IMR-90 (cell line): ENCODE data around the gene HEYL. TPM values are rescaled to one million over a fixed set of nuclear protein-coding genes. Genes with fewer than 3 reads are reported as not detected.
A peak's percentile ranks its signal among the peaks of the same experiment; 100 is the strongest.

Experiments
- ATAC-seq: fragments of 200-7000 bp; cut with Tn5 transposase; 2 replicates; pipeline ENCODE4 v1.9.1; 2020; ENCODE audit warnings: low read depth, mild to moderate bottlenecking, moderate library complexity
- BruUV-seq: library from RNA; stranded (reverse); fragments of 400-500 nt; replicated peaks from 2 replicates; lab custom pipeline; 2021; lab: Mats Ljungman, UMichigan
- CTCF ChIA-PET: fragments of 300-600 bp; formaldehyde crosslinking; extraction: SDS; loops from one replicate; lab custom pipeline; 2021; ENCODE audit warnings: antibody characterized with exemption; lab: Yijun Ruan, JAX
- POLR2A ChIA-PET: fragments of 300-600 bp; sonication (Branson Sonifier 250); formaldehyde crosslinking; loops from one replicate; lab custom pipeline; 2022; ENCODE audit warnings: antibody characterized with exemption; ENCODE audit not compliant: unreplicated experiment; lab: Charles Lee
- DNase-seq: peaks from one replicate; pipeline ENCODE4 v3.0.0; 2013
- H2AFZ ChIP-seq: replicated peaks from 2 replicates; pipeline ENCODE3; 2013; ENCODE audit warnings: low read length, mild to moderate bottlenecking; ENCODE audit not compliant: poor library complexity
- H2AK5ac ChIP-seq: 2 replicates; pipeline ENCODE4 v1.6.1; 2013; ENCODE audit warnings: low read depth, low read length, inconsistent platforms
- H2AK9ac ChIP-seq: replicated peaks from 2 replicates; pipeline ENCODE3; 2013; ENCODE audit warnings: mild to moderate bottlenecking, low read depth, low read length, moderate library complexity; ENCODE audit not compliant: poor library complexity
- H2BK120ac ChIP-seq: 2 replicates; pipeline ENCODE4 v1.6.1; 2013; ENCODE audit warnings: low read depth, low read length, inconsistent platforms
- H2BK15ac ChIP-seq: 3 replicates; pipeline ENCODE4 v1.6.1; 2013; ENCODE audit warnings: low read depth, low read length, inconsistent platforms
- H2BK20ac ChIP-seq: 2 replicates; pipeline ENCODE4 v1.6.1; 2013; ENCODE audit warnings: low read depth, mild to moderate bottlenecking, inconsistent platforms, low read length, moderate library complexity
- H2BK5ac ChIP-seq: 2 replicates; pipeline ENCODE4 v1.6.1; 2013; ENCODE audit warnings: mild to moderate bottlenecking, low read depth, low read length, inconsistent platforms; ENCODE audit not compliant: poor library complexity, severe bottlenecking
- H3K14ac ChIP-seq: replicated peaks from 2 replicates; pipeline ENCODE4 v1.6.1; 2013; ENCODE audit warnings: low read depth, low read length, inconsistent platforms
- H3K18ac ChIP-seq: 2 replicates; pipeline ENCODE4 v1.6.1; 2013; ENCODE audit warnings: low read depth, low read length, control low read depth
- H3K23ac ChIP-seq: 2 replicates; pipeline ENCODE4 v1.6.1; 2013; ENCODE audit warnings: low read depth, low read length, inconsistent platforms
- H3K27ac ChIP-seq: 2 replicates; pipeline ENCODE4 v1.5.1; 2013; ENCODE audit warnings: mild to moderate bottlenecking, control low read depth, low read length; ENCODE audit not compliant: insufficient read depth
- H3K27me3 ChIP-seq: 2 replicates; pipeline ENCODE4 v1.6.1; 2013; ENCODE audit warnings: low read length; ENCODE audit not compliant: control insufficient read depth, insufficient read depth
- H3K36me3 ChIP-seq: 2 replicates; pipeline ENCODE4 v1.6.1; 2013; ENCODE audit warnings: low read length, mixed read lengths; ENCODE audit not compliant: control insufficient read depth, insufficient read depth
- H3K4ac ChIP-seq: 2 replicates; pipeline ENCODE4 v1.6.1; 2013; ENCODE audit warnings: low read depth, low read length, inconsistent platforms
- H3K4me1 ChIP-seq: 2 replicates; pipeline ENCODE4 v1.6.1; 2013; ENCODE audit warnings: low read length, mixed read lengths; ENCODE audit not compliant: control insufficient read depth, insufficient read depth
- H3K4me2 ChIP-seq: 2 replicates; pipeline ENCODE4 v1.6.1; 2013; ENCODE audit warnings: low read depth, mild to moderate bottlenecking, control low read depth, low read length, moderate library complexity
- H3K4me3 ChIP-seq: 2 replicates; pipeline ENCODE4 v1.5.1; 2013; ENCODE audit warnings: low read depth, mild to moderate bottlenecking, control low read depth, low read length, moderate library complexity; ENCODE audit not compliant: insufficient read depth
- H3K56ac ChIP-seq: 2 replicates; pipeline ENCODE4 v1.6.1; 2013; ENCODE audit warnings: low read length, inconsistent platforms; ENCODE audit not compliant: insufficient read depth; ENCODE audit errors: extremely low read depth
- H3K79me1 ChIP-seq, 2 experiments: 2 replicates each; pipeline ENCODE4 v1.6.1; 2013; ENCODE audit warnings: low read length in 2 of 2, inconsistent platforms in 1 of 2, low read depth in 1 of 2
- H3K9ac ChIP-seq: 2 replicates; pipeline ENCODE4 v1.6.1; 2013; ENCODE audit warnings: low read depth, low read length, control low read depth
- H3K9me1 ChIP-seq: 2 replicates; pipeline ENCODE4 v1.6.1; 2013; ENCODE audit warnings: low read length, inconsistent platforms; ENCODE audit not compliant: insufficient read depth
- H3K9me3 ChIP-seq: 2 replicates; pipeline ENCODE4 v1.6.1; 2013; ENCODE audit warnings: low read length; ENCODE audit not compliant: control insufficient read depth, insufficient read depth
- H4K20me1 ChIP-seq: 2 replicates; pipeline ENCODE4 v1.6.1; 2013; ENCODE audit warnings: low read length, inconsistent platforms; ENCODE audit not compliant: insufficient read depth
- H4K5ac ChIP-seq: 2 replicates; pipeline ENCODE4 v1.6.1; 2013; ENCODE audit warnings: mild to moderate bottlenecking, low read depth, low read length, control low read depth
- H4K8ac ChIP-seq, 2 experiments: 2 replicates each; pipeline ENCODE4 v1.6.1; 2013; ENCODE audit warnings: low read depth in 2 of 2, low read length in 2 of 2, control low read depth in 1 of 2, inconsistent platforms in 1 of 2
- H4K91ac ChIP-seq: 2 replicates; pipeline ENCODE4 v1.6.1; 2013; ENCODE audit warnings: low read depth, low read length, inconsistent platforms; ENCODE audit not compliant: insufficient read depth
- MAFK ChIP-seq: IDR thresholded peaks from 2 replicates; pipeline ENCODE4 v1.6.1; 2012; ENCODE audit warnings: low read depth, low read length, improper control_type of control experiment
- WGBS, 2 experiments: methylation state at CpG; one replicate each; pipeline versions ENCODE4 v1.1.5 to v1.1.7; 2013; ENCODE audit warnings: missing lambda C conversion rate in 2 of 2; ENCODE audit not compliant: insufficient read length in 1 of 2; ENCODE audit errors: extremely low coverage in 2 of 2; 5-methylcytosine and 5-hydroxymethylcytosine counted together
- dilution Hi-C: fragments of 300-500 bp; cut with HindIII; formaldehyde crosslinking; loops from one replicate; pipeline ENCODE4 v1.14.3; 2018; ENCODE audit warnings: low sequenced_read_pairs; ENCODE audit not compliant: unreplicated experiment
- in situ Hi-C: fragments of 300-500 bp; cut with MboI; formaldehyde crosslinking; loops from 3 replicates; pipeline ENCODE4 v1.14.3; 2019; ENCODE audit warnings: low sequenced_read_pairs, inconsistent platforms, mixed read lengths
- intact Hi-C: fragments of 100-400 bp; cut with micrococcal nuclease; formaldehyde crosslinking; loops from 2 replicates; pipeline ENCODE4 v1.10.0; 2022
- polyA plus RNA-seq, 3 experiments: library from polyadenylated mRNA; depleted of rRNA; stranded (reverse); fragments of >200 nt; gene quantifications; 2 replicates each; pipeline ENCODE4 v1.2.3, GENCODE V29; 2012; ENCODE audit warnings: low replicate concordance in 1 of 3
- total RNA-seq: library from RNA; depleted of rRNA; stranded (reverse); fragments of >200 nt; gene quantifications from 2 replicates; pipeline ENCODE4 v1.2.3, GENCODE V29; 2012
- TF ChIP-seq, protein P1 (sequence below): conservative IDR thresholded peaks from 2 replicates; pipeline ENCODE4 v1.5.1; 2012; ENCODE audit warnings: mild to moderate bottlenecking, low read depth, low read length, improper control_type of control experiment

The HEYL gene
- total and polyA plus RNA-seq, 2 of the 4 experiments (the other 2 are of a cell fraction) = 0.02 TPM; not detected in 1

DNA sequence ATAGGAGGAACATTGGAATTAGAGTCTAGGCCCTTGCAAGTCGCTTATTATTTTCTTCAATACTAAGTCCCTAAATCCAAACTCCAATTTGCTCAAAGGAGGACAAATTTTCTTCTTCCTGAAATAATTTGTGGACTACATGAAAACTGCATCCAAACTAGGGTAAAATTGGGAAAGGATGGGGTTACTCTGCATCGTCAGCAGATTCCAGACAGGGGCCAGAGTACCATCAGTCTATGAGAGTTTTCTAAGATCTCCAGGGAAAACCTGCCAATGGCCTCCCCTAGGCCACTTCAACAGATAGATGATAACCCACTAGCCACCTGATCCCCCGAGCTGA lies 508 bp downstream of the HEYL start:
- H2BK120ac ChIP-seq = no peak overlapping the region
- BruUV-seq = no TSS peak
- no peak overlapping the region for H3K4me2 ChIP-seq

More for the DNA sequence above, 508 bp downstream of the HEYL start:
- dilution Hi-C loops (no loop called here), intact Hi-C loops (no loop called here), in situ Hi-C loops (no loop called here)
- no peak overlapping the region for H3K27ac ChIP-seq
- H3K56ac ChIP-seq = no peak overlapping the region
- no peaks in the 10 kb centered on the region for H3K79me1 ChIP-seq
- H4K91ac ChIP-seq = no peak overlapping the region
- DNase-seq (no peak), ATAC-seq (no peak)
- no peak overlapping the region for H2AK5ac ChIP-seq
- H2BK15ac ChIP-seq = no peak overlapping the region
- H3K18ac ChIP-seq = no peak overlapping the region
- TF ChIP-seq, protein P1, sequence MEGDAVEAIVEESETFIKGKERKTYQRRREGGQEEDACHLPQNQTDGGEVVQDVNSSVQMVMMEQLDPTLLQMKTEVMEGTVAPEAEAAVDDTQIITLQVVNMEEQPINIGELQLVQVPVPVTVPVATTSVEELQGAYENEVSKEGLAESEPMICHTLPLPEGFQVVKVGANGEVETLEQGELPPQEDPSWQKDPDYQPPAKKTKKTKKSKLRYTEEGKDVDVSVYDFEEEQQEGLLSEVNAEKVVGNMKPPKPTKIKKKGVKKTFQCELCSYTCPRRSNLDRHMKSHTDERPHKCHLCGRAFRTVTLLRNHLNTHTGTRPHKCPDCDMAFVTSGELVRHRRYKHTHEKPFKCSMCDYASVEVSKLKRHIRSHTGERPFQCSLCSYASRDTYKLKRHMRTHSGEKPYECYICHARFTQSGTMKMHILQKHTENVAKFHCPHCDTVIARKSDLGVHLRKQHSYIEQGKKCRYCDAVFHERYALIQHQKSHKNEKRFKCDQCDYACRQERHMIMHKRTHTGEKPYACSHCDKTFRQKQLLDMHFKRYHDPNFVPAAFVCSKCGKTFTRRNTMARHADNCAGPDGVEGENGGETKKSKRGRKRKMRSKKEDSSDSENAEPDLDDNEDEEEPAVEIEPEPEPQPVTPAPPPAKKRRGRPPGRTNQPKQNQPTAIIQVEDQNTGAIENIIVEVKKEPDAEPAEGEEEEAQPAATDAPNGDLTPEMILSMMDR = no peak
- peak; percentile 71 for TF ChIP-seq MAFK
- H3K27me3 ChIP-seq = peaks cover 37% of the 10 kb centered on the region
- CTCF ChIA-PET = no interaction called here
- POLR2A ChIA-PET = no interaction called here
- no peak overlapping the region for H3K14ac ChIP-seq
- no peak overlapping the region for H4K8ac ChIP-seq
- no peak overlapping the region for H4K5ac ChIP-seq
- no peaks in the 10 kb centered on the region for H4K20me1 ChIP-seq
- H3K36me3 ChIP-seq = no peaks in the 10 kb centered on the region
- H2AFZ ChIP-seq = peak overlapping the region; percentile 52
- no peak overlapping the region for H3K4me3 ChIP-seq
- WGBS, 2 experiments = no CpG with 5 or more reads among the region's 3 CpGs
- no peak overlapping the region for H3K4ac ChIP-seq
- H2BK5ac ChIP-seq = no peak overlapping the region
- H3K23ac ChIP-seq = no peak overlapping the region
- H3K9me3 ChIP-seq = no peaks in the 10 kb centered on the region; the same call in 1 of the 2 replicates
- no peak overlapping the region for H2AK9ac ChIP-seq
- H3K9ac ChIP-seq = no peak overlapping the region
- H2BK20ac ChIP-seq = no peak overlapping the region
- H3K9me1 ChIP-seq = 0 out of 2 replicates have a peak, but pooled peaks cover 3% of the 10 kb centered on the region
- H3K4me1 ChIP-seq = 0 out of 2 replicates have a peak, but pooled peaks cover 2% of the 10 kb centered on the region
